OCI-LY1 (cell line): ENCODE measurements around the gene GOSR2.

Experiments used
- H2AFZ ChIP-seq: fragments of 200-600 bp; sonication (generic), shearing (Covaris generic); 2 replicates; pipeline ENCODE4 v1.6.0; 2014; ENCODE audit warnings: antibody characterized with exemption, mild to moderate bottlenecking, low read length
- H3F3A ChIP-seq: fragments of 200-600 bp; sonication (generic), shearing (Covaris generic); 2 replicates; pipeline ENCODE4 v1.6.0; 2014; ENCODE audit warnings: mild to moderate bottlenecking, antibody characterized with exemption, low read length, moderate library complexity; ENCODE audit not compliant: insufficient read depth
- H3K27ac ChIP-seq: fragments of 200-600 bp; sonication (generic); 2 replicates; pipeline ENCODE4 v1.5.1; 2014; ENCODE audit warnings: low read length, mixed run types, mild to moderate bottlenecking, low read depth; ENCODE audit not compliant: poor library complexity, severe bottlenecking
- H3K27me3 ChIP-seq: fragments of 200-600 bp; sonication (generic); 2 replicates; pipeline ENCODE4 v1.6.0; 2014; ENCODE audit warnings: antibody characterized with exemption, mild to moderate bottlenecking, low read length, moderate library complexity; ENCODE audit not compliant: insufficient read depth
- H3K36me3 ChIP-seq: fragments of 200-600 bp; sonication (generic); 2 replicates; pipeline ENCODE4 v1.6.1; 2014; ENCODE audit warnings: mild to moderate bottlenecking, antibody characterized with exemption, low read length, moderate library complexity, mixed read lengths; ENCODE audit not compliant: insufficient read depth
- H3K4me1 ChIP-seq: fragments of 200-600 bp; sonication (generic); 2 replicates; pipeline ENCODE4 v1.5.1; 2014; ENCODE audit warnings: mild to moderate bottlenecking, low read length, moderate library complexity; ENCODE audit not compliant: insufficient read depth, severe bottlenecking
- H3K4me2 ChIP-seq: fragments of 200-600 bp; sonication (generic), shearing (Covaris generic); 2 replicates; pipeline ENCODE4 v1.6.1; 2014; ENCODE audit warnings: low read length
- H3K4me3 ChIP-seq: fragments of 200-600 bp; sonication (generic); 2 replicates; pipeline ENCODE4 v1.5.1; 2014; ENCODE audit warnings: low read length, low read depth, mild to moderate bottlenecking, mixed read lengths; ENCODE audit not compliant: poor library complexity, severe bottlenecking
- H3K79me2 ChIP-seq: fragments of 200-600 bp; shearing (Covaris generic); 2 replicates; pipeline ENCODE4 v1.6.1; 2016; ENCODE audit warnings: mixed run types, low read length, mixed read lengths; ENCODE audit not compliant: insufficient read depth
- H3K9ac ChIP-seq: fragments of 200-600 bp; sonication (generic), shearing (Covaris generic); 2 replicates; pipeline ENCODE4 v1.6.1; 2014; ENCODE audit warnings: mild to moderate bottlenecking, low read length, mixed read lengths
- H3K9me2 ChIP-seq: fragments of 200-600 bp; sonication (generic), shearing (Covaris generic); 2 replicates; pipeline ENCODE4 v1.6.1; 2014; ENCODE audit warnings: low read depth, mild to moderate bottlenecking, low read length, mixed read lengths
- H3K9me3 ChIP-seq: fragments of 200-600 bp; shearing (Covaris generic); 2 replicates; pipeline ENCODE4 v1.6.1; 2014; ENCODE audit warnings: low read length, mixed read lengths
- H4K20me1 ChIP-seq: fragments of 200-600 bp; sonication (generic), shearing (Covaris generic); 2 replicates; pipeline ENCODE4 v1.6.0; 2016; ENCODE audit warnings: mild to moderate bottlenecking, low read length; ENCODE audit not compliant: insufficient read depth
- EZH2 ChIP-seq: fragments of 200-600 bp; sonication (generic), shearing (Covaris generic); IDR thresholded peaks from 2 replicates; pipeline ENCODE4 v1.8.0; 2017; ENCODE audit warnings: borderline replicate concordance, mixed run types, mild to moderate bottlenecking, antibody characterized with exemption, low read length, moderate library complexity, mixed read lengths
- TF ChIP-seq, protein P1 (sequence below): fragments of 200-600 bp; sonication (generic), shearing (Covaris generic); IDR thresholded peaks from 2 replicates; pipeline ENCODE4 v1.5.1; 2017; ENCODE audit warnings: mild to moderate bottlenecking, antibody characterized with exemption, low read length, moderate library complexity, mixed read lengths

Gene GOSR2

DNA sequence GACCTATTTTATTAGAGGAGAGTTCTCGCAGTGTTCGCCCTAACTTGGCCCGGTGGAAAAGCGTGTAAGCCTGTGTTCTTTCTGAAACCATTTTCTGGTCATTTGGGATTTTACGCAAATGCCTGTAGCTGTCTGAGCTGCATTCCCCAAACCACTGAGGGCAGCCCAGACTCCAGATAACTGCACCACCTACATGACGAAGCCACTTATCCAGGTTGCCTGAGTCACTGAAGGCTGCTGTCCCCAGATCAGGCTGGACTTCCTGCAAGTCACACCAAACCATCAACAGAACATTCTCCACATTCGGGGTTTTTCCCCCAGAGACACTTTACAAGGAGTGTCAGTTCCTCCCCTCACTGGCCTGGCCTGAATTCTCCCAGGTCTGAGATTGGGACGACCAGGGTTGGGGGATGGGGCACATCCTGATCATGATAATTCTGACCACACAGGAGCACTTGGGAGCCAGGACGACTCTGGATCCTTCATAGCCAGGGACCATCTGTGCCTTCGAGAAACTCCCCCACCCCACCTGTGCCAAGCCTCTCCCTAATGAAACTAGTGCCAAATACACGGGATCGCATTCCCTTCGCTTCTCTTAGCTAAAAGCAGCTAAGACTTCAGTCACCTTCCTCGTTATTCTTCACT is 53.8 kb downstream of the GOSR2 start:
- Histone ChIP-seq H4K20me1 (no peaks in the 10 kb centered on the region), H3K4me3 (no peak overlapping the region), H3K9me2 (no peaks in the 10 kb centered on the region), H3K27ac (no peak overlapping the region), H3K4me2 (no peak overlapping the region), H3K36me3 (no peaks in the 10 kb centered on the region), H3F3A (no peaks in the 10 kb centered on the region), H3K27me3 (no peaks in the 10 kb centered on the region), H3K9ac (no peak overlapping the region), H3K4me1 (peaks cover 16% of the 10 kb centered on the region), H2AFZ (no peak overlapping the region), H3K79me2 (no peaks in the 10 kb centered on the region), H3K9me3 (no peaks in the 10 kb centered on the region)
- no peak for TF ChIP-seq EZH2
- TF ChIP-seq, protein P1, sequence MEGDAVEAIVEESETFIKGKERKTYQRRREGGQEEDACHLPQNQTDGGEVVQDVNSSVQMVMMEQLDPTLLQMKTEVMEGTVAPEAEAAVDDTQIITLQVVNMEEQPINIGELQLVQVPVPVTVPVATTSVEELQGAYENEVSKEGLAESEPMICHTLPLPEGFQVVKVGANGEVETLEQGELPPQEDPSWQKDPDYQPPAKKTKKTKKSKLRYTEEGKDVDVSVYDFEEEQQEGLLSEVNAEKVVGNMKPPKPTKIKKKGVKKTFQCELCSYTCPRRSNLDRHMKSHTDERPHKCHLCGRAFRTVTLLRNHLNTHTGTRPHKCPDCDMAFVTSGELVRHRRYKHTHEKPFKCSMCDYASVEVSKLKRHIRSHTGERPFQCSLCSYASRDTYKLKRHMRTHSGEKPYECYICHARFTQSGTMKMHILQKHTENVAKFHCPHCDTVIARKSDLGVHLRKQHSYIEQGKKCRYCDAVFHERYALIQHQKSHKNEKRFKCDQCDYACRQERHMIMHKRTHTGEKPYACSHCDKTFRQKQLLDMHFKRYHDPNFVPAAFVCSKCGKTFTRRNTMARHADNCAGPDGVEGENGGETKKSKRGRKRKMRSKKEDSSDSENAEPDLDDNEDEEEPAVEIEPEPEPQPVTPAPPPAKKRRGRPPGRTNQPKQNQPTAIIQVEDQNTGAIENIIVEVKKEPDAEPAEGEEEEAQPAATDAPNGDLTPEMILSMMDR = no peak

DNA sequence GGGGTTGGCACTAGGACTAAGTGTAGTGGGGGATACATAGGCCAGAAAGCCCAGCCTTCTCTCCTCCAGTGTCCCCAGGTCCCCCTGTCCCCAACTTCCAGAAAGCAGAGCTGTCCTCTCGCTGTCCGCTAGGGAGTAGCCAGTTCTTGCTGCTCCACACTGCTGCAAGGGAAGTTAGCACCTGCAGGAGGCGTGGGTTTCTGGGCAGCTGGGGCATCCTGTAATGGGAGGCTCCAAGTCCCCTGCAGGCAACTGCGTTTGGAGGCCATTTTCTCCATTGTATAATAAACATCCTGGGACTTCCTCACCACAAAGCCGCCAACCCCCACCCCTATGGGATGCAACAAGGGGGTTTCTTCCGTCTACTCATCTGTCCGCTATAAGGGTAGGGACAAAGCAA is 54.4 kb downstream of the GOSR2 start:
- Histone ChIP-seq H3K9me3 (no peaks in the 10 kb centered on the region), H3K4me3 (no peak overlapping the region), H3K4me1 (peaks cover 18% of the 10 kb centered on the region), H4K20me1 (no peaks in the 10 kb centered on the region), H3K27ac (no peak overlapping the region), H3K9me2 (no peaks in the 10 kb centered on the region), H3K79me2 (no peaks in the 10 kb centered on the region), H3K27me3 (no peaks in the 10 kb centered on the region), H3K9ac (no peak overlapping the region), H3F3A (no peaks in the 10 kb centered on the region), H2AFZ (no peak overlapping the region), H3K36me3 (no peaks in the 10 kb centered on the region), H3K4me2 (no peak overlapping the region)
- TF ChIP-seq EZH2 = no peak
- TF ChIP-seq, protein P1 = 0 out of 2 replicates have a peak, but pooled peaks have one; percentile 10

DNA sequence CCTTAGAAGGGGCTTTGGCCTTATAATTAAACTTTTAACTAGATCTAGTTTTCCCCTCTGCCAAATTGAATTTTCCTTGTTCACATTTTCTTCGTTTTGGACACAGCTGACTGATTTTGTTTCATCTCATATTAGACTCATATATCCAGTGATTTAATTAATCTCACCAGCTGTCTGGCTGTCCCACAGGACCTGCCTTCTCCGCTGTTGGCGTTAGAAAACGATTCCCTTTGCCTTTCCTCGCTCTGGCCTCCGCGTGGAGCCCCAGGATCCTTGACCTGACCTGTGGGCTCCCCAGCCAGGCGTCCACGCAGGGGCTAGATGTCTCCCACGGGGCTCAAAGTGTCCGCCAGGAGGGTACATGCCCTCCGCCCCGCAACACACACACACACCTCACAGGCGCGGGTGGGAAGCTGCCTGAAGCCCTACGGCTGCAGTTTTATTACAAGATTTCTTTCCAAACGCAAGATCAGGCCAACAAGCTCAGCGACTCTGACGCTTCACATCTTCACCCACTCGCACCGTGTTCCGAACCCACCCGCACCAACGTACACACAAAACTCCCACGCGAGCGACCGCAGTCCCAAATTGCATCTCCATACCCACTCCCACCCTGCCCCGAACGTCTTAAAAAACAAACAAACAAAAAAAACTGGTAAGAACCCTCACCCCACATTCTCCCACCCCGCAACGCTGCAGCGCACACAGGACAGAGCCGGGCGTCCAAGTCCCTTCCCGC is 55.0 kb downstream of the GOSR2 start:
- H3K4me3 ChIP-seq = peak overlapping the region; percentile 57

More for the DNA sequence above, 55.0 kb downstream of the GOSR2 start:
- no peaks in the 10 kb centered on the region for H3K9me2 ChIP-seq
- no peaks in the 10 kb centered on the region for H3F3A ChIP-seq
- no peak overlapping the region for H2AFZ ChIP-seq
- no peaks in the 10 kb centered on the region for H4K20me1 ChIP-seq
- H3K9ac ChIP-seq = no peak overlapping the region
- H3K36me3 ChIP-seq = no peaks in the 10 kb centered on the region
- H3K27ac ChIP-seq = no peak overlapping the region
- no peaks in the 10 kb centered on the region for H3K27me3 ChIP-seq
- H3K4me1 ChIP-seq = peaks cover 24% of the 10 kb centered on the region
- H3K79me2 ChIP-seq = no peaks in the 10 kb centered on the region
- H3K4me2 ChIP-seq = peak overlapping the region; percentile 63
- no peak for TF ChIP-seq EZH2
- TF ChIP-seq, protein P1 = no peak
- H3K9me3 ChIP-seq = no peaks in the 10 kb centered on the region
